AG04450 (cell line): ENCODE measurements around the gene VIPAS39. TPM values are rescaled to one million over a fixed set of nuclear protein-coding genes. Genes with fewer than 3 reads are reported as not detected.

Source experiments
- CTCF ChIA-PET: fragments of 300-600, 350-600 bp; formaldehyde crosslinking; extraction: SDS; loops from one replicate; lab custom pipeline; 2022; ENCODE audit warnings: antibody characterized with exemption, inconsistent platforms; lab: Charles Lee
- POLR2A ChIA-PET: fragments of 350-600 bp; formaldehyde crosslinking; extraction: SDS; loops from one replicate; lab custom pipeline; 2021; ENCODE audit warnings: antibody characterized with exemption, inconsistent platforms; lab: Yijun Ruan, JAX
- DNase-seq: peaks from one replicate; pipeline ENCODE4 v3.0.0-alpha.2; 2011; ENCODE audit warnings: low read depth, low spot score
- H3K27ac ChIP-seq: one replicate; pipeline ENCODE4 v1.5.1; 2012; ENCODE audit warnings: low read depth, low read length, control low read depth
- H3K27me3 ChIP-seq: one replicate; pipeline ENCODE4 v1.6.0; 2012; ENCODE audit warnings: low read length; ENCODE audit not compliant: control insufficient read depth, insufficient read depth
- H3K4me3 ChIP-seq: 2 replicates; pipeline ENCODE4 v1.5.1; 2011; ENCODE audit warnings: mild to moderate bottlenecking, low read depth, low read length, control low read depth
- H3K9me3 ChIP-seq: 2 replicates; pipeline ENCODE4 v1.5.1; 2012; ENCODE audit warnings: low read length; ENCODE audit not compliant: control insufficient read depth, insufficient read depth
- polyA plus RNA-seq: library from polyadenylated mRNA; depleted of rRNA; stranded (reverse); fragments of >200 nt; gene quantifications from 2 replicates; pipeline ENCODE4 v1.2.3, GENCODE V29; 2011
- TF ChIP-seq, protein P1 (sequence below): IDR thresholded peaks from 2 replicates; pipeline ENCODE4 v1.5.1; 2011; ENCODE audit warnings: low read depth, low read length, control low read depth, inconsistent platforms

VIPAS39 gene
- polyA plus RNA-seq, 1 experiment, result 42.2 TPM

- CTCF ChIA-PET, result interaction anchor here (1.1 to 1.7 kb wide), 2 partner anchors 23 to 1477 kb away, joined by 3 to 6 read pairs; no protein-coding TSS in a partner anchor
- POLR2A ChIA-PET, result no interaction called here
- Histone ChIP-seq H3K4me3 (no peak overlapping the region), H3K27me3 (peaks cover 8% of the 10 kb centered on the region), H3K9me3 (no peaks in the 10 kb centered on the region), H3K27ac (no peak overlapping the region)
- no peak for DNase-seq
- TF ChIP-seq, protein P1, sequence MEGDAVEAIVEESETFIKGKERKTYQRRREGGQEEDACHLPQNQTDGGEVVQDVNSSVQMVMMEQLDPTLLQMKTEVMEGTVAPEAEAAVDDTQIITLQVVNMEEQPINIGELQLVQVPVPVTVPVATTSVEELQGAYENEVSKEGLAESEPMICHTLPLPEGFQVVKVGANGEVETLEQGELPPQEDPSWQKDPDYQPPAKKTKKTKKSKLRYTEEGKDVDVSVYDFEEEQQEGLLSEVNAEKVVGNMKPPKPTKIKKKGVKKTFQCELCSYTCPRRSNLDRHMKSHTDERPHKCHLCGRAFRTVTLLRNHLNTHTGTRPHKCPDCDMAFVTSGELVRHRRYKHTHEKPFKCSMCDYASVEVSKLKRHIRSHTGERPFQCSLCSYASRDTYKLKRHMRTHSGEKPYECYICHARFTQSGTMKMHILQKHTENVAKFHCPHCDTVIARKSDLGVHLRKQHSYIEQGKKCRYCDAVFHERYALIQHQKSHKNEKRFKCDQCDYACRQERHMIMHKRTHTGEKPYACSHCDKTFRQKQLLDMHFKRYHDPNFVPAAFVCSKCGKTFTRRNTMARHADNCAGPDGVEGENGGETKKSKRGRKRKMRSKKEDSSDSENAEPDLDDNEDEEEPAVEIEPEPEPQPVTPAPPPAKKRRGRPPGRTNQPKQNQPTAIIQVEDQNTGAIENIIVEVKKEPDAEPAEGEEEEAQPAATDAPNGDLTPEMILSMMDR, result no peak
Observed at GRCh38 chr14:77482422-77482821, 25.0 kb upstream of the VIPAS39 start.

GRCh38 chr14:77478796-77479195 is 21.4 kb upstream of the VIPAS39 start:
- ChIA-PET POLR2A (interaction anchor here (0.6 kb wide), 1 partner anchor 19 kb away, joined by 10 read pairs; no protein-coding TSS in a partner anchor), CTCF (interaction anchor here (0.8 to 1.6 kb wide), 2 partner anchors 19 to 72 kb away, joined by 3 to 10 read pairs; no protein-coding TSS in a partner anchor)
- peaks cover 25% of the 10 kb centered on the region for H3K27me3 ChIP-seq
- TF ChIP-seq, protein P1, result no peak
- no peak overlapping the region for H3K4me3 ChIP-seq
- no peaks in the 10 kb centered on the region; the same call in 1 of the 2 replicates for H3K9me3 ChIP-seq
- no peak for DNase-seq
- no peak overlapping the region for H3K27ac ChIP-seq

DNA sequence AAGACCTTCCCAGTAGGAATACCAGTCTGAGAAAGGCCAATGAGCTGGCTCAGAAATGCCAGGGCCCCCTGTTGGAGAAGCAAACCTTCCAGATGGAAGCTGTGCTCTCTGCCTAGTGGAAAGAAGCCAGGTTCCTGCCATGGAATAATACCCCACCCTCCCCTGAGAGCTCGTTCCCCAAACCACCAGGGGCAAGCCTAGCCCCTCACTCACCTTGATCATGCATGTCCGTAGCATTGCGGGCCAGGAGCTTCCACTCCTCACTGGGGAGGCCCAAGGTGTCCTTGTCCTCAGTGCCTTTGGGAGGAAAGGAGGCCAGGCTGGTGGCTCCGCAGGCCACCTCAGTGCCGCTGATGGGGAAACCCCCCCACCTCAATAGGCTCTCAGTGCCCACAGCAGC is 20.6 kb upstream of the VIPAS39 start:
- DNase-seq, result no peak
- POLR2A ChIA-PET, result no interaction called here
- H3K4me3 ChIP-seq, result no peak overlapping the region
- H3K27ac ChIP-seq, result no peak overlapping the region
- H3K27me3 ChIP-seq, result peaks cover 26% of the 10 kb centered on the region
- CTCF ChIA-PET, result interaction anchor here (1.6 kb wide), 1 partner anchor 19 kb away, joined by 10 read pairs; no protein-coding TSS in a partner anchor
- H3K9me3 ChIP-seq, result no peaks in the 10 kb centered on the region; the same call in 1 of the 2 replicates
- TF ChIP-seq, protein P1, result no peak

DNA sequence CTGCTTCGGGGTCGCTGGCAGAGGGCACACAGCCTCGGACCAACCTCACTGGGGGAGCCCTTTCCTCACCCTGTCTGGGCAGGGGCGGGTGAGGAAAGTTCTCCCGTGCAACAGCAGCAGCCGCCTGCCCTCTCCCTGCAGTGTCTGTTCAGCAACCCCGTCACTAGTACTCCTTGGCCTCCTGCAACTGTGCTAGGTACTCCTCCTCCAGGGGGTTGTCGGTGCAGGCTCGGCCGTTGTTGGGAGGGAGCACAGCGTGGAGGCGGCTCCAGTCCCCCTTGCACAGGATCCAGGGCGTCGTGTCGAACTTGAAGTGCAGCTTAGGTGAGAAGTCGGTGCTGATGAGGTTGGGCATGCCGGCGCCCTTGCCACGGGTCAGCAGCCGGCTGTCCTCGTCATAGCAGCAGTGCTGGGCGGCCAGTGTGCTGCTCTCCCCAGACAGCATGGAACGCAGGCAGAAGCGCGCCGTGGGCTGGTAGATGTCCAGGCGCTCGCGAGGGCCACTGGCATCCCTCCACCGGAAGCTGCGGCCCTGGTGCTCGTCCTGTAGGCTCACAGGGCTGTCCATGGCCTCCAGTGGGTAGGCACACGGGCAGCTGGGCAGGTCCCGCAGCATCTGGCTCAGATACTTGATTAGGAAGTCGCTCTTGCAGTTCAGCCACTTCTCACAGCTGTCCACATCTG is 18.2 kb upstream of the VIPAS39 start:
- Histone ChIP-seq H3K4me3 (no peak overlapping the region), H3K27me3 (peaks cover 28% of the 10 kb centered on the region), H3K27ac (no peak overlapping the region), H3K9me3 (no peaks in the 10 kb centered on the region; the same call in 1 of the 2 replicates)
- TF ChIP-seq, protein P1, result no peak
- CTCF ChIA-PET, result no interaction called here
- no peak for DNase-seq
- POLR2A ChIA-PET, result no interaction called here
